PC-3 (cell line): ENCODE results near the gene EIF5AL1. TPM values are rescaled to one million over a fixed set of nuclear protein-coding genes. Genes with fewer than 3 reads are reported as not detected.

Source experiments
- ATAC-seq: fragments of 200-7000 bp; cut with Tn5 transposase; 2 replicates; pipeline ENCODE4 v1.9.1; 2020; ENCODE audit warnings: mild to moderate bottlenecking, moderate library complexity
- BruUV-seq: library from RNA; stranded (reverse); fragments of 400-500 nt; replicated peaks from 2 replicates; lab custom pipeline; 2021; lab: Mats Ljungman, UMichigan
- CTCF ChIA-PET: fragments of 300-600 bp; sonication (Branson Sonifier 250); formaldehyde crosslinking; loops from one replicate; lab custom pipeline; 2022; ENCODE audit warnings: antibody characterized with exemption; lab: Charles Lee
- POLR2A ChIA-PET: fragments of 300-600 bp; sonication (Branson Sonifier 250); formaldehyde crosslinking; loops from one replicate; lab custom pipeline; 2022; ENCODE audit warnings: antibody characterized with exemption; ENCODE audit not compliant: unreplicated experiment; lab: Charles Lee
- DNase-seq: peaks from one replicate; pipeline ENCODE4 v3.0.0-alpha.2; 2015
- H2AFZ ChIP-seq: fragments of 300-600 bp; sonication (generic); 2 replicates; pipeline ENCODE4 v1.6.0; 2016; ENCODE audit warnings: antibody characterized with exemption, low read length
- H3F3A ChIP-seq: fragments of 300-600 bp; sonication (generic); one replicate; pipeline ENCODE4 v1.6.0; 2017; ENCODE audit warnings: antibody characterized with exemption, low read length, control low read depth, mild to moderate bottlenecking; ENCODE audit not compliant: unreplicated experiment
- H3K27ac ChIP-seq: fragments of 300-600 bp; sonication (generic); 2 replicates; pipeline ENCODE4 v1.5.1; 2016; ENCODE audit warnings: mild to moderate bottlenecking, low read length
- H3K27me3 ChIP-seq: fragments of 300-600 bp; sonication (generic); 2 replicates; pipeline ENCODE4 v1.6.1; 2016; ENCODE audit warnings: low read length, mixed read lengths
- H3K36me3 ChIP-seq: fragments of 300-600 bp; sonication (generic); 2 replicates; pipeline ENCODE4 v1.6.1; 2016; ENCODE audit warnings: low read depth, mixed run types, low read length, mixed read lengths
- H3K4me1 ChIP-seq: fragments of 300-600 bp; sonication (generic); 2 replicates; pipeline ENCODE4 v1.5.1; 2016; ENCODE audit warnings: low read length; ENCODE audit not compliant: insufficient read depth
- H3K4me2 ChIP-seq: fragments of 300-600 bp; sonication (generic); 2 replicates; pipeline ENCODE4 v1.6.0; 2016; ENCODE audit warnings: low read length
- H3K4me3 ChIP-seq: fragments of 300-600 bp; sonication (generic); 2 replicates; pipeline ENCODE4 v1.5.1; 2016; ENCODE audit warnings: mild to moderate bottlenecking, low read length, mixed read lengths
- H3K79me2 ChIP-seq: fragments of 300-600 bp; sonication (generic); 2 replicates; pipeline ENCODE4 v1.6.1; 2017; ENCODE audit warnings: low read length, mixed read lengths
- H3K9ac ChIP-seq: fragments of 300-600 bp; sonication (generic); 2 replicates; pipeline ENCODE4 v1.6.0; 2016; ENCODE audit warnings: mild to moderate bottlenecking, low read length
- H3K9me2 ChIP-seq: fragments of 300-600 bp; sonication (generic); replicated peaks from 2 replicates; pipeline ENCODE4 v1.6.1; 2016; ENCODE audit warnings: mixed run types, low read length, mixed read lengths
- H3K9me3 ChIP-seq: fragments of 300-600 bp; sonication (generic); 2 replicates; pipeline ENCODE4 v1.6.1; 2016; ENCODE audit warnings: low read length, mixed read lengths
- H4K20me1 ChIP-seq: fragments of 300-600 bp; sonication (generic); 2 replicates; pipeline ENCODE4 v1.6.1; 2016; ENCODE audit warnings: low read length, mixed read lengths
- EZH2 ChIP-seq: fragments of 300-600 bp; sonication (generic); IDR thresholded peaks from one replicate; pipeline ENCODE4 v1.6.1; 2017; ENCODE audit warnings: antibody characterized with exemption, mild to moderate bottlenecking, low read length; ENCODE audit not compliant: unreplicated experiment
- EZH2phosphoT487 ChIP-seq: fragments of 300-600 bp; sonication (generic); IDR thresholded peaks from 2 replicates; pipeline ENCODE4 v1.6.1; 2018; ENCODE audit warnings: mild to moderate bottlenecking, antibody characterized with exemption, low read length, borderline replicate concordance
- intact Hi-C: fragments of 100-400 bp; cut with micrococcal nuclease; formaldehyde crosslinking; loops from 2 replicates; pipeline ENCODE4 v1.9.0; 2023
- total RNA-seq: library from RNA; depleted of rRNA; stranded (reverse); fragments of >200 nt; gene quantifications from 2 replicates; pipeline ENCODE4 v1.2.3, GENCODE V29; 2014
- TF ChIP-seq, protein P1 (sequence below): fragments of 300-600 bp; sonication (generic); conservative IDR thresholded peaks from 2 replicates; pipeline ENCODE4 v1.5.1; 2017; ENCODE audit warnings: antibody characterized with exemption, low read depth, mild to moderate bottlenecking, low read length

The EIF5AL1 gene
- total RNA-seq, 1 experiment from 2014 or later = 0.51 TPM

DNA sequence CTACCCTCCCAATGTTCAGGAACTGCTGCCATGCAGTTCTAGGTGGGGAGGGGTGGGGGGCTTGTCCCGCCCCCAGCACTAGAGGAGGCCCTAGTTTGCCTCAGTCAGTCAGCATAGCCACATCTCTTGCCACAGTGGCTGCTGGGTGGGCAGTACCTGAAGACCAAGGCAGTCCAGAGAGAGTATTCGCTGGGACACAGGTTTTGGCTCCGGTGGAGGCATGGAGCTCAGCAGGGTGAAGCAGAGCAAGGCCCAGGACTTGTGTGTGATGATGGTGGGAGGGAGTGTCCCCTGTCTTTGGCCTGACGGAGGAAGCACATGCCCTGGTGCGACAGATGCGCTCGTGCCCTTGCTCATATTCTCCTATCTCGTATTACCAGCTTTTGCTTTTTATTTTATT is 42.2 kb upstream of the EIF5AL1 start:
- Histone ChIP-seq H3K9me3 (no peaks in the 10 kb centered on the region), H3K9me2 (no peaks in the 10 kb centered on the region), H3K27ac (no peak overlapping the region), H4K20me1 (no peaks in the 10 kb centered on the region), H3K4me1 (no peaks in the 10 kb centered on the region), H3K4me3 (no peak overlapping the region), H3K36me3 (no peaks in the 10 kb centered on the region), H3K79me2 (no peaks in the 10 kb centered on the region), H3K9ac (no peak overlapping the region), H3F3A (no peaks in the 10 kb centered on the region), H2AFZ (no peak overlapping the region), H3K4me2 (no peak overlapping the region), H3K27me3 (no peaks in the 10 kb centered on the region)
- DNase-seq (no peak), ATAC-seq (no peak)
- ChIA-PET POLR2A (interaction anchor here (0.6 kb wide), 1 partner anchor 175 kb away, joined by 3 read pairs; no protein-coding TSS in a partner anchor), CTCF (interaction anchor here (1.5 to 2.3 kb wide), 2 partner anchors 17 to 96 kb away, joined by 5 to 13 read pairs; no protein-coding TSS in a partner anchor)
- intact Hi-C loops = no loop called here
- no peak for TF ChIP-seq EZH2phosphoT487
- no peak for TF ChIP-seq EZH2
- TF ChIP-seq, protein P1, sequence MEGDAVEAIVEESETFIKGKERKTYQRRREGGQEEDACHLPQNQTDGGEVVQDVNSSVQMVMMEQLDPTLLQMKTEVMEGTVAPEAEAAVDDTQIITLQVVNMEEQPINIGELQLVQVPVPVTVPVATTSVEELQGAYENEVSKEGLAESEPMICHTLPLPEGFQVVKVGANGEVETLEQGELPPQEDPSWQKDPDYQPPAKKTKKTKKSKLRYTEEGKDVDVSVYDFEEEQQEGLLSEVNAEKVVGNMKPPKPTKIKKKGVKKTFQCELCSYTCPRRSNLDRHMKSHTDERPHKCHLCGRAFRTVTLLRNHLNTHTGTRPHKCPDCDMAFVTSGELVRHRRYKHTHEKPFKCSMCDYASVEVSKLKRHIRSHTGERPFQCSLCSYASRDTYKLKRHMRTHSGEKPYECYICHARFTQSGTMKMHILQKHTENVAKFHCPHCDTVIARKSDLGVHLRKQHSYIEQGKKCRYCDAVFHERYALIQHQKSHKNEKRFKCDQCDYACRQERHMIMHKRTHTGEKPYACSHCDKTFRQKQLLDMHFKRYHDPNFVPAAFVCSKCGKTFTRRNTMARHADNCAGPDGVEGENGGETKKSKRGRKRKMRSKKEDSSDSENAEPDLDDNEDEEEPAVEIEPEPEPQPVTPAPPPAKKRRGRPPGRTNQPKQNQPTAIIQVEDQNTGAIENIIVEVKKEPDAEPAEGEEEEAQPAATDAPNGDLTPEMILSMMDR = no peak
- no TSS peak for BruUV-seq

DNA sequence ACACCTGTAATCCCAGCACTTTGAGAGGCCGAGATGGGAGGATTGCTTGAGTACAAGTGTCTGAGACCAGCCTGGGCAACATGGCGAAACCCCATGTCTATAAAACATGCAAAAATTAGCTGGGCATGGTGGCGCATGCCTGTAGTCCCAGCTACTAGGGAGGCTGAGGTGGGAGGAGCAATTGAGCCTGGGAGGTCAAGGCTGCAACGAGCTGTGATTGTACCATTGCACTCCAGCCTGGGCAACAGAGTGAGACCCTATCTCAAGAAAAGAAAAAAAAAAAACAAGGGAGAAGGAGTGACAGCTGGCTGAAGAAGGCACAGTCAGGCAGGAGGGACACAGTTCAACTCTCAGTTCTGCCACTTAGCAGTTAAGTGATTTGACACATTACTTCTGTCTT is 40.6 kb upstream of the EIF5AL1 start:
- no peaks in the 10 kb centered on the region for H3K9me2 ChIP-seq
- BruUV-seq = no TSS peak
- TF ChIP-seq EZH2phosphoT487 = no peak
- TF ChIP-seq, protein P1 = no peak
- TF ChIP-seq EZH2 = no peak

DNA sequence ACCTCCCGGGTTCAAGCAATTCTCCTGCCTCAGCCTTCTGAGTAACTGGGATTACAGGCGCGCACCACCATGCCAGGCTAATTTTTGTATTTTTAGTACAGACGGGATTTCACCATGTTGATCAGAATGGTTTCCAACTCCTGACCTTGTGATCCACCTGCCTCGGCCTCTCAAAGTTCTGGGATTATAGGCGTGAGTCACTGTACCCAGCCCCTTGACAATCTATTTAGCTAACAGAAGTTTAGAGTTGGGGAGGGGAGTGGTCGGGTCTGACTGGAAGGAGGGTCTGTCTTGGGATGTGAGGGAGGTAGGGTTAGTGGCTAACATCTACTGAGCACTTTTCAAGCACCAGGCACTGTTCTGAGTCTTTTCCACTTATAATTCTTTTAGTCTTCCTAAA is 39.9 kb upstream of the EIF5AL1 start:
- no TSS peak for BruUV-seq
- Histone ChIP-seq H3F3A (no peaks in the 10 kb centered on the region), H4K20me1 (no peaks in the 10 kb centered on the region), H3K9me2 (no peaks in the 10 kb centered on the region), H3K4me2 (no peak overlapping the region), H3K9me3 (no peaks in the 10 kb centered on the region), H3K27me3 (no peaks in the 10 kb centered on the region), H3K4me1 (peaks cover 9% of the 10 kb centered on the region), H3K9ac (no peak overlapping the region), H3K27ac (no peak overlapping the region), H3K36me3 (no peaks in the 10 kb centered on the region), H3K79me2 (no peaks in the 10 kb centered on the region), H3K4me3 (no peak overlapping the region), H2AFZ (no peak overlapping the region)
- DNase-seq = no peak
- POLR2A ChIA-PET = no interaction called here
- CTCF ChIA-PET = no interaction called here
- intact Hi-C loops = no loop called here
- TF ChIP-seq EZH2 = no peak
- TF ChIP-seq, protein P1 = no peak
- TF ChIP-seq EZH2phosphoT487 = no peak
- no peak for ATAC-seq

More for the DNA sequence above, 40.6 kb upstream of the EIF5AL1 start:
- Histone ChIP-seq H3K27ac (no peak overlapping the region), H3K36me3 (no peaks in the 10 kb centered on the region), H3K4me1 (peaks cover 9% of the 10 kb centered on the region), H2AFZ (no peak overlapping the region), H3F3A (no peaks in the 10 kb centered on the region), H3K79me2 (no peaks in the 10 kb centered on the region), H3K9me3 (no peaks in the 10 kb centered on the region), H4K20me1 (no peaks in the 10 kb centered on the region), H3K4me2 (no peak overlapping the region), H3K9ac (no peak overlapping the region), H3K4me3 (no peak overlapping the region), H3K27me3 (no peaks in the 10 kb centered on the region)
- CTCF ChIA-PET = interaction anchor here (0.7 kb wide), 1 partner anchor 276 kb away, joined by 7 read pairs; no protein-coding TSS in a partner anchor
- ATAC-seq (no peak), DNase-seq (no peak)
- POLR2A ChIA-PET = interaction anchor here (0.6 kb wide), 2 partner anchors 607 to 1074 kb away, joined by 8 to 15 read pairs; no protein-coding TSS in a partner anchor
- intact Hi-C loops = no loop called here
